ENCODE data around the gene GABRQ.

GRCh38 chrX:152647978-152648377 is 10.3 kb downstream of the GABRQ start:
- no peak for TF ChIP-seq RAD21 (IDR thresholded peaks at IDR 0.05; ENCODE audit: low read depth)
- no peak for TF ChIP-seq TCF12 (IDR thresholded peaks at IDR 0.05; ENCODE audit: low read depth)
- no peak for TF ChIP-seq ZBTB7A (IDR thresholded peaks at IDR 0.05; ENCODE audit: low read depth)
- no peak for TF ChIP-seq MAX (IDR thresholded peaks at IDR 0.05)
- no peak for TF ChIP-seq EP300 (IDR thresholded peaks at IDR 0.05; ENCODE audit: borderline replicate concordance)
- TF ChIP-seq TAF1 (IDR thresholded peaks at IDR 0.05; ENCODE audit: low read depth), result no peak

Data from Ishikawa (cell line).